ENCODE data around the gene RAB3C.

DNA sequence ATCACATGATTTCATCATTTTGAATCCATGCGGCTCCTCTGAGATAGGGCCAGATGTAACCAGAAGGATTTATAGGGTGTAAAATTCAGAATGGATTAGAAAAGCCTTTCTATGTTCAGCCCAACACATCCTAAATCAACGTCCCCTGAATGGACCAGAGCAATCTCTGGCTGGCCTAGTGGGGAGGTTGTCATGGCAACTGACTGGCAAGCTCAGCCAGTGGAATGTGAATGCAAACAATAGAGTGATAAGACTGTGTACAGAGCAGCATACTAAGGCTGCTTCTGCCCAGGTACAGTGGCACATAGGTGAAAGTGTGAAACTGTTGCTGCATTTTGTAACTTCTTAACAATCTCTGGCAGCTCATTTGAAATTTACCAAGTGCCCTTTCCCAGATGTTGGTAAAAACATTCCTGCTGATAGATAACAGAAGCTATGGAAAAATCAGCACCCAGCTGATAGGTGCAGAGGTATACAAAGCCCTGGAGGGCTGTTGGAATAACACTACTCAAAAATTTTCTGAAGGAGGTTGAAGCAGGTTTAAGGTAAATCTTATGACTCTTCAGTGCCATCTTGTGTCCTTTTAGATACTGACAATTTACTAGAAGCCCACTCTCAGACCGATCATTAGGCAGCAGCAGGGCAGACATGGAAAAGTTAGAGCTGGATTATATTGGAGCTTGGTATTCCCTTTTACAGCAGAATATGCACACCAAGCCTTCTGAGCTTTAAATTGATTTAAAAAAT, 267.2 kb downstream of the RAB3C start:
- TF ChIP-seq, protein P1, sequence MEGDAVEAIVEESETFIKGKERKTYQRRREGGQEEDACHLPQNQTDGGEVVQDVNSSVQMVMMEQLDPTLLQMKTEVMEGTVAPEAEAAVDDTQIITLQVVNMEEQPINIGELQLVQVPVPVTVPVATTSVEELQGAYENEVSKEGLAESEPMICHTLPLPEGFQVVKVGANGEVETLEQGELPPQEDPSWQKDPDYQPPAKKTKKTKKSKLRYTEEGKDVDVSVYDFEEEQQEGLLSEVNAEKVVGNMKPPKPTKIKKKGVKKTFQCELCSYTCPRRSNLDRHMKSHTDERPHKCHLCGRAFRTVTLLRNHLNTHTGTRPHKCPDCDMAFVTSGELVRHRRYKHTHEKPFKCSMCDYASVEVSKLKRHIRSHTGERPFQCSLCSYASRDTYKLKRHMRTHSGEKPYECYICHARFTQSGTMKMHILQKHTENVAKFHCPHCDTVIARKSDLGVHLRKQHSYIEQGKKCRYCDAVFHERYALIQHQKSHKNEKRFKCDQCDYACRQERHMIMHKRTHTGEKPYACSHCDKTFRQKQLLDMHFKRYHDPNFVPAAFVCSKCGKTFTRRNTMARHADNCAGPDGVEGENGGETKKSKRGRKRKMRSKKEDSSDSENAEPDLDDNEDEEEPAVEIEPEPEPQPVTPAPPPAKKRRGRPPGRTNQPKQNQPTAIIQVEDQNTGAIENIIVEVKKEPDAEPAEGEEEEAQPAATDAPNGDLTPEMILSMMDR (IDR thresholded peaks at IDR 0.05): peak; percentile 38 to 47 (median 38)
- TF ChIP-seq POLR2A (IDR thresholded peaks at IDR 0.05): no peak

Data from right lobe of liver (tissue), 4 donors.